Keratinocyte (primary cell): ENCODE measurements around the gene MAN2A2. TPM values are rescaled to one million over a fixed set of nuclear protein-coding genes. Genes with fewer than 3 reads are reported as not detected.
"Not testable (repeated sequence)": the region's sequence is repeated elsewhere in the genome, so short reads cannot be mapped to it uniquely, and the experiment has no call there.

Experiments used
- DNase-seq: peaks from one replicate; pipeline ENCODE4 v3.0.0-alpha.2; 2011; ENCODE audit warnings: low read depth, missing footprints, low spot score
- FAIRE-seq: peaks from 2 replicates; lab custom pipeline; 2011; peaks lifted over from hg19 to GRCh38; lab: Jason Lieb, UNC
- H2AFZ ChIP-seq: 2 replicates; pipeline ENCODE4 v1.6.0; 2012; ENCODE audit warnings: low read length, control low read depth, inconsistent platforms; ENCODE audit not compliant: control insufficient read depth
- H3K27ac ChIP-seq: 2 replicates; pipeline ENCODE4 v1.5.1; 2011; ENCODE audit warnings: low read length; ENCODE audit not compliant: control insufficient read depth, insufficient read depth
- H3K27me3 ChIP-seq: 3 replicates; pipeline ENCODE4 v1.6.0; 2011; ENCODE audit warnings: low read length; ENCODE audit not compliant: control insufficient read depth, insufficient read depth; ENCODE audit errors: extremely low read depth
- H3K36me3 ChIP-seq, 2 experiments: 2 replicates in 1 of 2; 3 replicates in 1 of 2; pipeline ENCODE4 v1.5.1; 2011; ENCODE audit warnings: low read length in 2 of 2, mild to moderate bottlenecking in 1 of 2; ENCODE audit not compliant: control insufficient read depth in 2 of 2, insufficient read depth in 2 of 2; ENCODE audit errors: extremely low read depth in 1 of 2
- H3K4me1 ChIP-seq: 3 replicates; pipeline ENCODE4 v1.5.1; 2011; ENCODE audit warnings: low read length; ENCODE audit not compliant: control insufficient read depth, insufficient read depth; ENCODE audit errors: extremely low read depth
- H3K4me2 ChIP-seq: 3 replicates; pipeline ENCODE4 v1.6.0; 2011; ENCODE audit warnings: low read depth, low read length; ENCODE audit not compliant: control insufficient read depth, insufficient read depth; ENCODE audit errors: extremely low read depth
- H3K4me3 ChIP-seq, 3 experiments: fragments of 200-600 bp in 1 of 3; sonication (generic) in 1 of 3; 2 replicates in 2 of 3; 3 replicates in 1 of 3; pipeline ENCODE4 v1.5.1; 2011 to 2016; ENCODE audit warnings: low read length in 3 of 3, mild to moderate bottlenecking in 3 of 3, control low read depth in 2 of 3, inconsistent platforms in 1 of 3, low read depth in 1 of 3, mixed read lengths in 1 of 3, mixed run types in 1 of 3, moderate library complexity in 1 of 3; ENCODE audit not compliant: control insufficient read depth in 2 of 3, insufficient read depth in 2 of 3; ENCODE audit errors: extremely low read depth in 1 of 3
- H3K79me2 ChIP-seq: 2 replicates; pipeline ENCODE4 v1.6.0; 2012; ENCODE audit warnings: low read length; ENCODE audit not compliant: control insufficient read depth, insufficient read depth
- H3K9ac ChIP-seq: 3 replicates; pipeline ENCODE4 v1.6.0; 2011; ENCODE audit warnings: low read length; ENCODE audit not compliant: control insufficient read depth, insufficient read depth; ENCODE audit errors: extremely low read depth
- H3K9me1 ChIP-seq: 3 replicates; pipeline ENCODE4 v1.6.0; 2011; ENCODE audit warnings: low read length; ENCODE audit not compliant: control insufficient read depth, insufficient read depth; ENCODE audit errors: extremely low read depth
- H3K9me3 ChIP-seq: 2 replicates; pipeline ENCODE4 v1.5.1; 2012; ENCODE audit warnings: low read depth, low read length; ENCODE audit not compliant: control insufficient read depth
- H4K20me1 ChIP-seq: 3 replicates; pipeline ENCODE4 v1.6.0; 2011; ENCODE audit warnings: low read length; ENCODE audit not compliant: control insufficient read depth, insufficient read depth; ENCODE audit errors: extremely low read depth
- EZH2 ChIP-seq: IDR thresholded peaks from one replicate; pipeline ENCODE4 v1.6.1; 2012; ENCODE audit warnings: inconsistent platforms, mild to moderate bottlenecking, low read length, moderate library complexity
- dilution Hi-C: fragments of 300-500 bp; cut with MboI; formaldehyde crosslinking; loops from one replicate; pipeline ENCODE4 v1.7.0; 2020; ENCODE audit warnings: low sequenced_read_pairs; ENCODE audit not compliant: extremely low pct_ligation_motif_present
- polyA plus RNA-seq, 5 experiments: library from polyadenylated mRNA; depleted of rRNA in 3 of 5; stranded (reverse) in 3 of 5; stranded (forward) in 1 of 5; unstranded in 1 of 5; fragments of >200 nt; gene quantifications; 1 replicate in 1 of 5; 2 replicates in 3 of 5; 3 replicates in 1 of 5; pipeline versions ENCODE4 v1.2.1 to v1.2.3, GENCODE V29; 2011 to 2012; ENCODE audit warnings: missing spikeins in 2 of 5, low read depth in 1 of 5, low replicate concordance in 1 of 5
- TF ChIP-seq, protein P1 (sequence below), 3 experiments: IDR thresholded peaks in 1 of 3; conservative IDR thresholded peaks in 1 of 3; optimal IDR thresholded peaks in 1 of 3; 2 replicates in 2 of 3; 3 replicates in 1 of 3; pipeline versions ENCODE3 to v1.5.1; 2011; ENCODE audit warnings: low read length in 3 of 3, mild to moderate bottlenecking in 3 of 3, moderate library complexity in 2 of 3, control low read depth in 1 of 3, inconsistent platforms in 1 of 3; ENCODE audit not compliant: insufficient read depth in 2 of 3; ENCODE audit errors: extremely low read depth in 1 of 3

Gene MAN2A2
- polyA plus RNA-seq, 1 donor (not counting 4 experiments of a cell fraction or from before 2014, with no cell fraction given) = 6.6 TPM

DNA sequence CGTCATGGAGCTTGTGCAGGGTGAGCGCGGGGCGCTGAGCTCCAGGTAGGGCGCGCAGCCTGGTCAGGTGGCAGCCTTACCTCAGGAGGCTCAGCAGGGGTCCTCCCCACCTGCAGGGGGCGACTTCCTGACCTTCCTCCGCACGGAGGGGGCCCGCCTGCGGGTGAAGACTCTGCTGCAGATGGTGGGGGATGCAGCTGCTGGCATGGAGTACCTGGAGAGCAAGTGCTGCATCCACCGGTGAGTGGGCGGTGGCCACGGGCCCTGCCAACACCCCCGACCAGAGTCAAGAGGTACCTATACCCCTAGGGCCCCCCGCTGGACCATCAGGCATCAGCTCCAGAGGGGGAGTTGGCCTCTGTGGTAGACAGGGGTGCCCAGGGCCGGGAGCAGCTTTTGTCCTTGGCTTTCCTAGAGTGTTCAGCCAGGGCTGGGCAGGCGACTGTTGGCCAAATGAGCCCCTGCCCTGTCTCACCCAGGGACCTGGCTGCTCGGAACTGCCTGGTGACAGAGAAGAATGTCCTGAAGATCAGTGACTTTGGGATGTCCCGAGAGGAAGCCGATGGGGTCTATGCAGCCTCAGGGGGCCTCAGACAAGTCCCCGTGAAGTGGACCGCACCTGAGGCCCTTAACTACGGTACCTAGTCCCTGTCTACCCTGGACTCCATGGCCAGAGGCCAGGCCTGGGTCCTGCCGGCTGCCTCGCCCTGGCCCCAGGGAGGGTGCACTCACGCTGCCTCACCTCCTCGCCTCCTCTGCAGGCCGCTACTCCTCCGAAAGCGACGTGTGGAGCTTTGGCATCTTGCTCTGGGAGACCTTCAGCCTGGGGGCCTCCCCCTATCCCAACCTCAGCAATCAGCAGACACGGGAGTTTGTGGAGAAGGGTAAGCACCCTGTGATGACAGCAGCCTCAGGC, 9.7 kb upstream of the MAN2A2 start:
- FAIRE-seq (no peak), DNase-seq (no peak)
- TF ChIP-seq, protein P1, sequence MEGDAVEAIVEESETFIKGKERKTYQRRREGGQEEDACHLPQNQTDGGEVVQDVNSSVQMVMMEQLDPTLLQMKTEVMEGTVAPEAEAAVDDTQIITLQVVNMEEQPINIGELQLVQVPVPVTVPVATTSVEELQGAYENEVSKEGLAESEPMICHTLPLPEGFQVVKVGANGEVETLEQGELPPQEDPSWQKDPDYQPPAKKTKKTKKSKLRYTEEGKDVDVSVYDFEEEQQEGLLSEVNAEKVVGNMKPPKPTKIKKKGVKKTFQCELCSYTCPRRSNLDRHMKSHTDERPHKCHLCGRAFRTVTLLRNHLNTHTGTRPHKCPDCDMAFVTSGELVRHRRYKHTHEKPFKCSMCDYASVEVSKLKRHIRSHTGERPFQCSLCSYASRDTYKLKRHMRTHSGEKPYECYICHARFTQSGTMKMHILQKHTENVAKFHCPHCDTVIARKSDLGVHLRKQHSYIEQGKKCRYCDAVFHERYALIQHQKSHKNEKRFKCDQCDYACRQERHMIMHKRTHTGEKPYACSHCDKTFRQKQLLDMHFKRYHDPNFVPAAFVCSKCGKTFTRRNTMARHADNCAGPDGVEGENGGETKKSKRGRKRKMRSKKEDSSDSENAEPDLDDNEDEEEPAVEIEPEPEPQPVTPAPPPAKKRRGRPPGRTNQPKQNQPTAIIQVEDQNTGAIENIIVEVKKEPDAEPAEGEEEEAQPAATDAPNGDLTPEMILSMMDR (optimal IDR thresholded peaks at IDR 0.05 in 1 of 3, IDR thresholded peaks at IDR 0.05 in 1 of 3, conservative IDR thresholded peaks at IDR 0.05 in 1 of 3; ENCODE audit: extremely low read depth in 1 of 3, insufficient read depth in 2 of 3, low read length in 3 of 3) = peak in 1 of 3 experiments; percentile 33
- no peak for TF ChIP-seq EZH2
- Histone ChIP-seq H3K4me2 (no peak overlapping the region), H3K79me2 (no peaks in the 10 kb centered on the region), H3K4me1 (no peaks in the 10 kb centered on the region), H3K27ac (no peak overlapping the region), H3K36me3 (no peaks in the 10 kb centered on the region), H3K27me3 (no peaks in the 10 kb centered on the region), H3K9ac (no peak overlapping the region), H3K9me3 (no peaks in the 10 kb centered on the region), H3K4me3 (no peak overlapping the region), H3K9me1 (no peaks in the 10 kb centered on the region), H4K20me1 (no peaks in the 10 kb centered on the region), H2AFZ (no peak overlapping the region)
- dilution Hi-C loops = no loop called here

DNA sequence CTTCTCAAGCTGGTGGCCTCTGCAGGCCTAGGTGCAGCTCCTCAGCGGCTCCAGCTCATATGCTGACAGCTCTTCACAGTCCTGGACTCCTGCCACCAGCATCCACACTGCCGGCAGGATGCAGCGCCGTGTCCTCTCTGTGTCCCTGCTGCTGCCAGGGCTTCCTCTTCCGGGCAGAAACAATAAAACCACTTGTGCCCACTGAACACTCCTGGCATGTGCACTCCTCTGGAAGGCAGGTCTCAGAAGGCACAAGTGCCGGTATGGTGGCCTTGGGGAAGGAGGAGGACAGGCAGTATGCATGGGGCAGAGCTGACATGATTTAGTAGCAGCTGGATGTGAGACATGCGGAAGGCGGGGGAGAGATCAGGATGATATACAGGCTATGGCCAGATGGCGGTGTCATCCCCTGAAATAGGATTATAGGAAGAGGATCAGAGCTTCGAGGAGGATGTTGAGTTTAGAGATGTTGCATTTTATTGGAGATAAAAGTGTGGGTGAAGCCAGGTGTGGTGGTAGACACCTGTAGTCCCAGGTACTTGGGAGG, 7.5 kb upstream of the MAN2A2 start:
- H3K4me2 ChIP-seq = no peak overlapping the region
- no peak overlapping the region for H3K4me3 ChIP-seq
- no peaks in the 10 kb centered on the region for H3K79me2 ChIP-seq
- H4K20me1 ChIP-seq = no peaks in the 10 kb centered on the region
- H3K9ac ChIP-seq = no peak overlapping the region
- DNase-seq = no peak
- no peaks in the 10 kb centered on the region for H3K9me3 ChIP-seq
- H3K27me3 ChIP-seq = no peaks in the 10 kb centered on the region
- H3K27ac ChIP-seq = no peak overlapping the region
- dilution Hi-C loops = no loop called here
- TF ChIP-seq, protein P1 (optimal IDR thresholded peaks at IDR 0.05 in 1 of 3, IDR thresholded peaks at IDR 0.05 in 1 of 3, conservative IDR thresholded peaks at IDR 0.05 in 1 of 3; ENCODE audit: extremely low read depth in 1 of 3, insufficient read depth in 2 of 3, low read length in 3 of 3) = peak in 1 of 3 experiments; percentile 19
- TF ChIP-seq EZH2 = no peak
- no peaks in the 10 kb centered on the region for H3K36me3 ChIP-seq
- FAIRE-seq = no peak
- no peak overlapping the region for H2AFZ ChIP-seq
- no peaks in the 10 kb centered on the region for H3K9me1 ChIP-seq
- no peaks in the 10 kb centered on the region for H3K4me1 ChIP-seq

DNA sequence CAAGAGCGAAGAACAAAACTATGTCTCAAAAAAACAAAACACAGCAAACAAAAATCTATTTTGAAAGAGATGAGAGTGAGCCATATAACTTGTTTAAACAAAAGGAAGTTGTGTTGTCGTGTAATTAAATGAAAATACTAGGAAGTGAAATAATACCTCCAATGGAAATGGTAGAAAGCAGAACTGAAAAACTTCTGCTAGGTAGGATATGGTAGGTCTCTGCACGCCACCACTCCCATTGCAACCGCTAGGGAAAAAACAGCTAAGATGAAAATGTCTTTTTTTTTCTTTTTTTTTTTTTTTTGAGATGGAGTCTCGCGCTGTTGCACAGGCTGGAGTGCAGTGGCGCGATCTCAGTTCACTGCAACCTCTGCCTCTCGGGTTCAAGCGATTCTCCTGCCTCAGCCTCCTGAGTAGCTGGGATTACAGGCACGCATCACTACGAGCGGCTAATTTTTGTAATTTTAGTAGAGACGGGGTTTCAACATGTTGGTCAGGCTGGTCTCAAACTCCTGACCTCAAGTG, 5.9 kb upstream of the MAN2A2 start:
- H2AFZ ChIP-seq, FAIRE-seq, H4K20me1 ChIP-seq, H3K27ac ChIP-seq, dilution Hi-C loops, H3K9ac ChIP-seq, H3K27me3 ChIP-seq, H3K4me2 ChIP-seq, H3K9me3 ChIP-seq, H3K4me1 ChIP-seq, H3K36me3 ChIP-seq, DNase-seq, H3K4me3 ChIP-seq, H3K9me1 ChIP-seq, H3K79me2 ChIP-seq: not testable (repeated sequence)
